ENCODE measurements around the gene RANBP6. TPM values are rescaled to one million over a fixed set of nuclear protein-coding genes. Genes with fewer than 3 reads are reported as not detected.
A peak's percentile ranks its signal among the peaks of the same experiment; 100 is the strongest.

RANBP6 gene
- total RNA-seq, 2 donors from 2014 or later = 19.3 to 21.6 TPM

DNA sequence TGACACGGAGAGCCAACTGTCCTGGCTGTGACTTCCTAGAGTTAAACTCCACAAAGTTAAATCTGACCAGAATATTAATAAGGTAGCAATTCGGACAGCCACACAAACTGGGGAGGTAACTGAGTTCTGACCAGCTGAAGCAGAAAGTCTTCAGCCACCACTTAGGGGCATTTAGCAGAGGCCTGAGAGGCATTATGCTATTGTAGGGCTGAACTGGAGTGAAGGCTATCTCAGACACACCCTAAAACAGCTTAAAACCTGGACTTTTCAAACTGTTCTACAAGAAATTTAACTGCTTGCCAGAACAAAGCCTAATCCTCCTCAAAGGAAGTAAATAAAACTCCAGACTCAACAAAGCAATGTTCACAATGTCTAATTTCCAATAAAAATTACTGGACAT is 32.4 kb downstream of the RANBP6 start:
- no peak for DNase-seq (ENCODE audit: low spot score)
- H3K4me1 Mint-ChIP-seq (ENCODE audit: low read depth in 2 of 2) = peaks cover under 1 to 20% of the 10 kb centered on the region in 2 donors
- H3K27ac Mint-ChIP-seq = peak overlapping the region in 1 of 2 donors; percentile 22
- H3K4me3 Mint-ChIP-seq = no peak overlapping the region
- H3K27me3 Mint-ChIP-seq = no peaks in the 10 kb centered on the region
- H3K9me3 Mint-ChIP-seq = no peaks in the 10 kb centered on the region
- ATAC-seq = no peak
- peaks cover under 1% of the 10 kb centered on the region for H3K36me3 Mint-ChIP-seq

DNA sequence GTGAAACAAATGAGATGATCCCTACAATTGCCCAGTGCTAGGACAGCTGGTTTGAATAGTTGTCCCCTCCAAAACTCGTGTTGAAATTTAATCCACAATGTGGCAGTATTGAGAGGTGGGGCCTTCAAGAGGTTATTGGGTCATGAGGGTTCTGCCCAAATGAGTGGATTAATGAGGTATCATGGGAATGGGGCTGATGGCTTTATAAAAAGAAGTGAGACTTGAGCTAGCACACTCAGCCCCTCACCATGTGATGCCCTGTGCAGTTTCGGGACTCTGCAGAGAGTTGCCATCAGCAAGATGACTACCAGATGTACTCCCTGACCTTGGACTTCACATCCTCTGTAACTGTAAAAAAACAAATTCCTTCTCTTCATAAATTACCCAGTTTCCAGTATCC is 33.1 kb downstream of the RANBP6 start:
- Mint-ChIP-seq H3K27ac (no peak overlapping the region), H3K36me3 (no peaks in the 10 kb centered on the region), H3K9me3 (no peaks in the 10 kb centered on the region), H3K4me3 (no peak overlapping the region), H3K4me1 (ENCODE audit: low read depth in 2 of 2) (peaks cover 0 to 19% of the 10 kb centered on the region in 2 donors), H3K27me3 (no peaks in the 10 kb centered on the region)
- no peak for DNase-seq (ENCODE audit: low spot score)
- no peak for ATAC-seq

DNA sequence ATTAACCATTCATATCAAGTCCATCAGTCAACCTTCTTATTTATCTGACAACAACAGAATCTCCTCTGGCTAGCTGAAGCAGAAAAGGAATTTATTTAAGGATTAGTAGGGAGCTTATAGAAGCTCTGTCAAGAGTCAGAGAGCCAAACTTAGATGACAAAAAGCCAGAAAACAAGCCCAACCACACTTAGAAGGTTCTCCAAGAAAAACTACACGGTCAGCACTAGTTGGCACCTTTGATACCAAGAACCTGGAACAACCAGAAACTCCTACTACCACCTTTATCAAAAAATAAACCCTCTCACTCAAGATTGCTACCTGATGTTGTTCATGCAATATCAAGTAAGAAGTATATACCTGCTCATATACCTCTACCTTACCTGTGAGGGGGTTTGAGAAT is 36.9 kb downstream of the RANBP6 start:
- H3K27ac Mint-ChIP-seq = no peak overlapping the region
- no peaks in the 10 kb centered on the region for H3K9me3 Mint-ChIP-seq
- H3K36me3 Mint-ChIP-seq = peaks cover 6% of the 10 kb centered on the region
- DNase-seq (ENCODE audit: low spot score) = no peak
- no peak overlapping the region for H3K4me3 Mint-ChIP-seq
- no peaks in the 10 kb centered on the region for H3K27me3 Mint-ChIP-seq
- ATAC-seq = no peak
- H3K4me1 Mint-ChIP-seq (ENCODE audit: low read depth in 2 of 2) = peaks cover 23 to 36% of the 10 kb centered on the region in 2 donors

DNA sequence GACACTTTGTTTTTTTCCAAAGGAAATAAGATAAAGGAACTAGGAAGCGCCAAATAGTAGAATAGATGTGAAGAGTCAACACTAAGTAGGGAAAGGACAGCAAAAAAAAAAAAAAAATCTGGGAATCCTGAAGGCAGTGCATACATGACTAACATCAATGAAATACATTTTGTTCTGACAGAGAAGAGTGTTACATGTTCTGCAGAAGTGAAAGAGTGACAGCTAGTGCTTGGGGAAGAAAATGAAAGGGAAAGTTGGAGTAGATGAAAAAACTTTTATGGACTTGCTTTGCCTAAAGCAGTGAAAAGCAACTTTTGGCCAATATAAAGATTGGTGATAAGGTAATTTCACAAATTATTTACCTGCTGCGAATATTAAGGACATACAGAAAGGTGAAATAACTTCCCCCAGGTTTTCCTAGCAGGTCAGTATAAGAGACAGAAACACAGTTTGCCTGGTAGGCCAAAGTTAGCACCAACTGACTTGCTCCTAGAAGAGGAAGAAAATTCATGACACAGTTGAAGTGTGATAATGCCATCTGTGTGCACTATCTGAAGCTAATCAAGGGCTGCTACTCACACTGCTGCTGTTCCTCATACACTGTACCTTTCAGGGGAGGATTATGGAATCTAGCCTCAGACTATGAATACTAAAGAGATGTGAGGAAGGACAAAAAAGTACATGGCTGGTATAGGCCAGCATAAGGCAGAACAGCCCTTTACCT is 38.6 kb downstream of the RANBP6 start:
- Mint-ChIP-seq H3K27ac (peak overlapping the region; percentile 38 to 93), H3K36me3 (peaks cover 11% of the 10 kb centered on the region), H3K9me3 (no peaks in the 10 kb centered on the region), H3K4me1 (ENCODE audit: low read depth in 2 of 2) (peaks cover 35 to 41% of the 10 kb centered on the region in 2 donors), H3K4me3 (no peak overlapping the region), H3K27me3 (no peaks in the 10 kb centered on the region)
- no peak for DNase-seq (ENCODE audit: low spot score)
- peak in 1 of 2 donors; percentile 68 for ATAC-seq

DNA sequence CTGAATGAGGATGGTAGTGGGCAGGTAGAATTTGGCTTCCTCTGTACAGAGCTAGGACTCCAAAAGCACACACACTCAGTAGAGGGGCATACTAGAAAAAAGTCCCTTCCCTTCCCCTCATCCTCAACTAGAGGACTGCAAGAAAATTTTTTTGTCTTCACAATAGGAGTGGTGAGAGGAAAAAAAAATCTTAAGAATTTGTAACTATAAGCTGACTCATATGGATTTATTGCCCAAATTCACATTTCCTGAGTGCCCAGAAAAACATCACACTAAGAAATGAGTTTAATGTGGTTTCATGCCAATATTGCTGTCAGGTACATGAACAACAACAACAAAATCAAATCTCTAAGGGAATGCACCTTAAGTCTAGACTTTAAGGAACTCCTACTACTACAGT is 43.7 kb downstream of the RANBP6 start:
- DNase-seq (ENCODE audit: low spot score) (no peak), ATAC-seq (peak; percentile 70 to 89)
- H3K27ac Mint-ChIP-seq = peak overlapping the region; percentile 69 to 88
- H3K4me3 Mint-ChIP-seq = peak overlapping the region; percentile 60
- peaks cover 24% of the 10 kb centered on the region for H3K36me3 Mint-ChIP-seq
- H3K4me1 Mint-ChIP-seq (ENCODE audit: low read depth in 2 of 2) = peaks cover 31 to 34% of the 10 kb centered on the region in 2 donors
- H3K27me3 Mint-ChIP-seq = no peaks in the 10 kb centered on the region
- no peaks in the 10 kb centered on the region for H3K9me3 Mint-ChIP-seq

Other genes with a start within 250 kb of the RANBP6 start
- gene ERMP1, start 182.5 kb downstream of the RANBP6 start, total RNA-seq = 10 to 100 TPM; 17.7 to 28.0 TPM
- not detected for gene MLANA, start 124.7 kb downstream of the RANBP6 start, total RNA-seq
- gene IL33, start 200.2 kb upstream of the RANBP6 start, total RNA-seq = not detected

Data from natural killer cell treated with Interleukin-12 subunit alpha and Interleukin-12 subunit beta and Interleukin-15 and Interleukin-18, amount 100 ng/mL, for 72 hours (primary cell).